EL (cell line): ENCODE results near the gene KCTD7.
"Not testable (repeated sequence)": the region's sequence is repeated elsewhere in the genome, so short reads cannot be mapped to it uniquely, and the experiment has no call there.

Source experiments
- DNase-seq: peaks from one replicate; pipeline ENCODE4 v3.0.0-alpha.2; 2016

KCTD7 gene

GRCh38 chr7:66617295-66617694, 11.4 kb upstream of the KCTD7 start:
- DNase-seq: peak; percentile 12

GRCh38 chr7:66619341-66619948, 9.2 kb upstream of the KCTD7 start:
- not testable (repeated sequence) for DNase-seq

- DNase-seq: peak; percentile 36
Measured at GRCh38 chr7:66626331-66626934, 2.2 kb upstream of the KCTD7 start.

GRCh38 chr7:66627151-66627681, 1.5 kb upstream of the KCTD7 start:
- DNase-seq: no peak

- no peak for DNase-seq
Measured at GRCh38 chr7:66627881-66628360, 760 bp upstream of the KCTD7 start.

GRCh38 chr7:66629222-66630062, 761 bp downstream of the KCTD7 start:
- DNase-seq: peak; percentile 7

GRCh38 chr7:66630531-66630930, 1.9 kb downstream of the KCTD7 start:
- DNase-seq: no peak

GRCh38 chr7:66631471-66631870, 2.8 kb downstream of the KCTD7 start:
- DNase-seq: no peak

- DNase-seq: no peak
Measured at GRCh38 chr7:66634816-66635215, 6.1 kb downstream of the KCTD7 start.

GRCh38 chr7:66635322-66635981, 6.8 kb downstream of the KCTD7 start:
- DNase-seq: not testable (repeated sequence)

GRCh38 chr7:66635982-66636546, 7.4 kb downstream of the KCTD7 start:
- DNase-seq: peak; percentile 83

- DNase-seq: no peak
Measured at GRCh38 chr7:66638309-66639099, 9.8 kb downstream of the KCTD7 start.

GRCh38 chr7:66639773-66640172, 11.1 kb downstream of the KCTD7 start:
- DNase-seq: no peak

- no peak for DNase-seq
Measured at GRCh38 chr7:66640802-66641525, 12.3 kb downstream of the KCTD7 start.

GRCh38 chr7:66641526-66641871, 12.8 kb downstream of the KCTD7 start:
- DNase-seq: no peak

- no peak for DNase-seq
Measured at GRCh38 chr7:66642186-66642585, 13.5 kb downstream of the KCTD7 start.

- DNase-seq: no peak
Measured at GRCh38 chr7:66642932-66643331, 14.3 kb downstream of the KCTD7 start.

GRCh38 chr7:66643395-66643794, 14.7 kb downstream of the KCTD7 start:
- no peak for DNase-seq

- DNase-seq: not testable (repeated sequence)
Measured at GRCh38 chr7:66651026-66651425, 22.3 kb downstream of the KCTD7 start.

- not testable (repeated sequence) for DNase-seq
Measured at GRCh38 chr7:66653719-66654274, 25.1 kb downstream of the KCTD7 start.
